GM18870 (cell line): ENCODE data around the gene ALS2.
"Not testable (repeated sequence)": the region's sequence is repeated elsewhere in the genome, so short reads cannot be mapped to it uniquely, and the experiment has no call there.

ENCODE experiments used
- ATAC-seq: cut with Tn5 transposase; IDR thresholded peaks from one replicate; pipeline ENCODE4 v1.9.1; 2021; ENCODE audit warnings: moderate library complexity; ENCODE audit not compliant: unreplicated experiment

ALS2 gene

DNA sequence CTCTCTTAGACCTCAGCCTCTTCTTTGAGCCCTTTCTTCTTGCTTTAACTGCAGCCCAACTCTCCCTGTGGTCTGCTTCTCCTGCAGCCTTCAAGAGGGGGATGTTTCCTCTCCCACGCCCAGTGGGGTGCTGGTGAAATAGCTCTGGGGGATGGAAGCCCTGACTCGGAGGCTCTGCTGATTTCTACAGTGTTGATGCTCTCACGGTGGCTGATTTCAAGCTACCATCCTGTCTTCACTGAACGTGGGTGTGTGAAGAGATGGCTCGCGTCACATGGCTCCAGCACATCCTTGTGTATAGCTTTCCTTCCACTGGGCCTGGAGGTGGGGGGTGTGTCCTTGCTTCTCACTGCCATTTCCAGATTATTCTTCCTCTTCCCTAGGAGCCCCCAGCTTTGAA lies 102.3 kb downstream of the ALS2 start:
- no peak for ATAC-seq

DNA sequence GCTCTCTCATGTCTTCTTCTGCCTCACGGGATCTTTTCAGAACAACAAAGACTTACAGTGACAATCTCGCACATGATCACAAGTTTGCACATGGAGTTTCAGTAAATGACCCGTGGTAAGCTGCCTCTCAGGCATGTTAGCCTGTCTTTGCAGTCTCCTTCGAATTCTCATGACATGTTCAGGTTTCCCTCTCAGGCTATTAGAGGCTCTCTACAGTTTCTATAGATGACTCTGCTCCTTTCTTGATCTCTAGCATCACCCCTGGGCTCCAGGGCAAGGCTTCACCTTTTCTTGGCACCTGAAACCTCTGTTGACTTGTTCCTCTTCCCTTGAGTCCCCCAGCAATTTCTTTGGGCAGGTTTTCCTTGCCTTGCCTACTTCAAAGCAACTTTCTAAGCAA lies 105.3 kb downstream of the ALS2 start:
- no peak for ATAC-seq

DNA sequence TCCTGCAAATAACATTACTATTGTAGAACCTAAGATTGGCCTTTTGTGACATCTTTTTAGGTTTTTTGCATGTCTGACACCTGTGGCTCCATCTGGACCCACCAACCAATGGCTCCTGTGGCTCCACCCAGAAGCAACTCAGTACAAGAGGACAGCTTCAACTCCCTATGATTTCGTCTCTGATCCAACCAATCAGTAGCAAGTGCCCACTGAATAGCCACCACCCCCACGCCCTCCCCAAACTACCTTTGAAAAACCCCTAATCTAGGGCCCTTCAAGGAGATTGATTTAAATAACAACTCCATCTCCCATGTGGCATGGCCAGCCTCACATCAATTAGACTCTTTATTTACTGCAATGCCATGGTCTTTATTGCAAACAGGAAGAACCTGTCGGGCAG lies 105.9 kb downstream of the ALS2 start:
- ATAC-seq: no peak

DNA sequence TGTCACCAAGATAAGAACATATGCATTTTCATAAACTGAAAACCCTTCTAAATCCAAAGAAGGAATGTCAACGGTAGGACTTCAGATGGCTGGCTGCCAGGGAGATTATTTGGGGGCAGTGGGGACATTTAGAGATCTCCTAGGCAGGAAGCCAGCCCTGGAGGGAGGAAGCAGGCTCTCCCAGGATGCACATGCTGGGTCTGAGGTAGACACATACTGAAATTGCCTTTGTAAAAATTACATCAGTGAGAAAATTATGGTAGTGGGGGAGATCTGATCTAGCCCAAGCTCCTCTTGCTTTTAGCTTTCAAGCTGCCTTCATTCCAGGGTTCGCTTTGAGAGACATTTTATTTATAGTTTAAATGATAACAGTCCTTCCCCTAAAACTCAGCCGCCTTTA lies 106.4 kb downstream of the ALS2 start:
- no peak for ATAC-seq

DNA sequence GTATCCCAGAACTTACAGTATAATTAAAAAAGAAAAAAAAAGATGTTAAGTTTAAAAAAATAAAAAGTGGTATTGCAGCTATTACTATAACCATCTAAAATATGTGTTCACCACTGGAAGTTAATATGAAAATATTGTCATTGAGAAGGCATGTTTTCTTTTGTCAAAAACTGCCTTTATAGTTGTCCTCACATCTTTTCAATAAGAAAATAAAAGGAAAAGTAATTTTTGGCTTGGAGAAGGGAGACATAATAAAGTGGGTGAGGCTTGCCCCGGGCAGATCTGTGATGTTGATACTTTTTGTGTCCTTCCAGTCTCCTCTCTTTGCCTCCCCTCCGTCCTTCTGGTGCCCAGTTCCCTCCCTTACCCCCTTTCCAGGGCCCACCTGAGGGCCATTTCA lies 107.2 kb downstream of the ALS2 start:
- no peak for ATAC-seq

DNA sequence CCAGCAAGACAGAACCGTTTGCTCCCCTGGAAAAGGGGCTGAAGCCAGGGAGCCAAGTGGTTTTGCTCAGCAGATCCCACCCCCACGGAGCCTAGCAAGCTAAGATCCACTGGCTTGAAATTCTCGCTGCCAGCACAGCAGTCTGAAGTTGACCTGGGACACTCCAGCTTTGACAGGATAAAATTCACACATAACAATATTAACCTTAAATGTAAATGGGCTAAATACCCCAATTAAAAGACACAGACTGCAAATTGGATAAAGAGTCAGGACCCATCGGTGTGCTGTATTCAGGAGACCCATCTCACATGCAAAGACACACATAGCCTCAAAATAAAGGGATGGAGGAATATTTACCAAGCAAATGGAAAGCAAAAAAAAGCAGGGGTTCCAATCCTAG lies 109.5 kb downstream of the ALS2 start:
- not testable (repeated sequence) for ATAC-seq

DNA sequence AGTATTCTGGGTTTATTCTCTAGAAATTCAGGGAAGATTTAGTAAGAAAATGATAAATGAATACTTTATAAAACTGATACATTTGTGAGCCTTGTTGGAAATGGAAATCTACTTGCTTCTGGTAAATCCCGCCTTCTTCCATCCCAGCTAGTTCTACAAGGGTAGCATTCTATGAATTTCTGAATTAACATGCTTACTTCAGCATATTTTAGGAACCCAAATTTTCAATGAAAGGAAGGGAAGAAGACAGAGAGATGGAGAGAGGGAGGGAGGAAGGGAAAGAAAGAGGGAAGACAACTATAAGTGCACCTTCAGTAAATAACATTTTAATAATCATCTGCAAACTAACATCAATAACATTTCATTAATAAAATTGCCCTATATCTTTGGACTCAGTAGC lies 110.9 kb downstream of the ALS2 start:
- ATAC-seq: no peak

DNA sequence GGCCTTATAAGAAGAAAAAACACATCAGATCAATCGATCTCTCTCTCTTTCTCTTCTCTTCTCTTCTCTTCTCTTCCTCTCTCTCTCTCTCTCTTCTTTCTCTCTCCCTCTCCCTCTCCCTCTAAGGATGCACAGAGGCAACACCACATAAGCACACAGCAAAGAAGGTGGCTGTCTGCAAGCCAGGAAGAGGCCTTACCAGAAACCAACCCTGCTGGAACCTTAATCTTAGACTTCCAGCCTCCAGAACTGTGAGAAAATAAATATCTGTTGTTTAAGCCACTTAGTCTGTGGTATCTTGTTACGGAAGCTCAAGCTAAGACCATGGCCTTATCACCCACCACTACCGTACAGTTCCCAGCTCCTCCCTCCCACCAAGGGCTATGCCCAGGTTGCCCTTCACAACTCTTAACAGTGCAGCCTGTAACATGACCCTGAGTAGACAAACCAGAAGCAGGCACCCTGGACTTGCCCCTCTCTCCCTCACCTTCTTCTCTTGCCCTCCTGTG lies 112.3 kb downstream of the ALS2 start:
- ATAC-seq: no peak

DNA sequence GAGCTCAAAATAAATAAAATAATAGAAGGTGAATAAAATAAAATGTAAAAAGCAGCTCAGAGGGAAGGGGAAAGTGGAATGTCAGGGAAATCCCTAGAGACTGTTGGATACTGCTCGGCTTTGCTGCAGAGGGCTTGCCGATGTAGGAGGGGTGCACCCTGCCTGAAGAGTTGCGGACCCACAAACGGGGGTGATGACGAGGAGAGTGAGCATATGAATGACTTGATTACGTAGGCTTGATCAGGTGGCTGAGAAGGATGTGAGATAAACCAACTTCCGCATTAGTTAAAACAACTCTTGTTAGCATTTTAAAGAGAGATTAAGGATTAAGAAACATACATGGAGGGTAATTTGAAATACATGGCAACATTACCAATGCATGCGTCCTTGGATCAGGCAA lies 116.4 kb downstream of the ALS2 start:
- ATAC-seq: no peak

DNA sequence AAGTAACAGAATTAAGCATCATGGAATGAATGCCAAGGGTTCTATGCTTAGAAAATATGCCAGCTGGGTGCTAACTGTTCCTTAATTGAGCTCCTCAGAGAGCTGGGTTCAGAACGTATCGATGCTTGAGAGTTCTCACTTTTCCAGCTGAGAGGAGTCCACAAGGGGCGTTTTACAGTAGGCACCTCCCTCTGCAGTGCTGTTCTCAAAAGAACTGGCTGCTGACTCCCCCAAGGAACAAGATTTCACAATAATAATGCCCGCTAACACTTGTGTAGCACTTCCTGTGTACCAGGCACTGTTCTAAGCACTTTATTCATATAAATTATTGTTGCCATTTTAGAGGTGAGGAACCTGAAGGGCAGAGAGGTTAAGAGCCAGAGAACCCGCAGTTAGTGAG lies 119.4 kb downstream of the ALS2 start:
- ATAC-seq: no peak

DNA sequence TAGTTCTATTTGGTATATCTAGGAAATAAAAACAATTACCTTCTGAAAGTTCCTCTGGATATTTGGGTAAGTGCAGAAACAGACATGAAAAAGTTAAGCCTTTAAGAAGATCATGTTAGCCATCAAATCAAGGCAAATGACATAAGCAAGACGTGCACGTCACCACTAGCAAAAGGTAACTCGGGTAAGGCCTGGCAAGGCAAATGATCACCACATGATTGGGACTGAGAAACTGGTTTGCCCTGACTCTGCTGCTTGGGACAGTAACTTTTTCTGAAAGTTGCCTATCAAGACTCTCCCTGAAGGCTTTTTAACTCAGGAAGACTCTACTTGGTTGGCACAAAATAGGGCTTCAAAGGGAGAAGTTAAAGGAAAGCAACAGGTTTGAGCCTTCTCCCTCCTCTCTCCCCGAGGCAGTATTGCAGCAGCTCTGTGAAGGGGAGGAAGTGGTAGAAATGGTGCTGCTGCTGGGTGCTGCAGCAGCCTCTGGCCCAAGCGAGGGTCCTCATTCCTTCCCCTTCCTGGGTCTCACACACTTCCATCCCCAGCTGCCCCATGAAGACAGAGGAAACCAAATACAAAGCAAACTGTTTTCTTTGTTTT lies 120.3 kb downstream of the ALS2 start:
- no peak for ATAC-seq

DNA sequence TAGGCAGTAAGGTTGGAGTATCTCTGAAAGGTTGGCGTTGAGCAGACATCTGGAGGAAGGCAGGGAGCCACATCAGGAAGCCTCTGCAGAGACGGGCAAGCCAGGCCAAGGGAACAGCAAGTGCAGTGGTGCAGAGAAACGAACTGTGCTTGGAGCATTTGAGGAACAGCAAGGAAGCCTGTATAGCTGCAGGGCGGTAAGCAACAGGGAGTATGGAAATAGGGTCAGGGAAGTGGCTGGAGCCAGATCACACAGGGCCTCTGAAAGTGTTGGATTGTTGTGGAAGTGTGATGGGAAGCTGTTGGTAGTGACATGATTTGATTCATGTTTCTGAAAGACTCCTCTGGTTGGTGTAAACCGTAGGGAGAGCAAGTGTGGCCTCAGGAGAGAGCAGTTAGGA lies 124.0 kb downstream of the ALS2 start:
- no peak for ATAC-seq

DNA sequence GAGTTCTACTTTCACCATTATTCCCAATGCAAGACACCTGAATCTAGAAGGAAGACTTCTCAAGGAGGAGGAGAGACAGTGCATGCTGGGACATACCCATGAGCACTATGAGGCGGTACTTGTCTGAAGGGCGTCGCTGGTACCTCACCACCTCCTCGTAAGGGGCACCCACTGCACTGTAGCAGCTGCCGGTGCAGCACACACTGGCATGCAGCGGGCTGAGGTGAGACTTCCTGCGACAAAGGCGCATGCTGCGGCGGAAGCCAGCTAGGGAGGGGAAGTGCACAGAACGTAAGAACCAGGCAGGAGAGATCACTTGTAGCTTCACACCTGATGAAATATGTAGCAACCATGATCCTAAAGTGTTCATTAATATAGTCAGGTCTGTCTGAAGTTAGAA lies 124.6 kb downstream of the ALS2 start:
- ATAC-seq: no peak

DNA sequence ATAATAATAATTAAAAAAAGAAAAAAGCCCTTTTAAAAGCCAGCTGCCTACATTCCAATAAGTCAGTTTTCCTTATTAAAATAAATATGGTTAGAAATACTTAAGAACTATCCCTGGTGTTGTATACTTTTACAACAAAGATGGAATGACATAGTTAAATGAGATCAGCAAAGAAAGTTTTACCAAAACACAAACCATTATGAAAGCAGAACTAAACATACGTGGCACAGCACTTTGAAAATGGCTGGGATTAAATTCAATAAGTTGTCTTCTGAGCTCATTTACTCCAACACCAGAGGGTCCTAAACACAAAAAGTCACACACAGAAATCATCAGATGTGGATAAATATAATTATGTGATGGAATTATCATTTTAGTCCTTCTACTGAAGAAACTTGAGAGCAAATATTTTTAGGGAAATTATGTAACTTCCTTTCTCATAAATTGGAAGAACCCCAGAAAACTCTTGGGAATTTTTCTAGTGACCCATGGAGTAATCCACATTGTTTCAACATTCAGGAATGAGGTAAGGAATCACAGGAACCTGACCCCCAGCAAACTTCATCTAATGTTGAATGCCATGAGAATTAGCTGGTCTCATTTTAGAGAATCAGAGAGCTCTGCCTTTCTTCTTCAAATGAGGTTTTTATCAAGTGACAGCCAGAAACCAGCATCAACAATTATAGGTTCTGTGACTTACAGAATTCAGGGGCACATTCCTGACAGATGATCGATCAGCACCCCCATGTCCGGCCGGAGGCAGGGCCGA lies 125.9 kb downstream of the ALS2 start:
- no peak for ATAC-seq

DNA sequence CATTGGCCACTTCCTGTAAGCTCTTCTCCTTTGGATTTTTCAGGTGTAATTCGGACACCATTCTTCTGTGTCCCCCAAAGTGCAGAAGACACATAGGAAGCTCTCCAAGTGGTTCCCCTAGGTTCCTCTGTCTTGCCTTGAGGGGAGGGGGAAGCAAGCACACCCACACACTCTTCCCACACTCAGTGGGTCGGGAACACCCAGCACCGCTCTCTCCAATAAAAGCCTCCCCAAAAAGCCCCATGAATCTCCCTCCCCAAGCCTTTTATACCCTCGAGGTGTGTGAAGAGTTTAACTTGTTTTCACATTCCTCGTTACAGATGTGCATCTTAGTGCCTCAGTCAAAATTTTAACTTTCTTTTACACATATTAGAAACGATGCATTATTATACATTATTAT lies 127.5 kb downstream of the ALS2 start:
- ATAC-seq: no peak
